CD8-positive, alpha-beta memory T cell (primary cell): ENCODE measurements around the gene PSAP. TPM values are rescaled to one million over a fixed set of nuclear protein-coding genes. Genes with fewer than 3 reads are reported as not detected.
"Not testable (repeated sequence)": the region's sequence is repeated elsewhere in the genome, so short reads cannot be mapped to it uniquely, and the experiment has no call there.

Experiments
- CTCF ChIA-PET: fragments of 350-600 bp; sonication (Branson Sonifier 250); formaldehyde crosslinking; loops from one replicate; lab custom pipeline; 2021; ENCODE audit warnings: antibody characterized with exemption; lab: Charles Lee
- POLR2A ChIA-PET: fragments of 350-600 bp; sonication (Branson Sonifier 250); formaldehyde crosslinking; loops from one replicate; lab custom pipeline; 2021; ENCODE audit warnings: antibody characterized with exemption; lab: Charles Lee
- DNase-seq, 5 donors: peaks; one replicate each; pipeline versions ENCODE4 v3.0.0 to v3.0.0-alpha.2; 2020 to 2022; ENCODE audit warnings: mixed read lengths in 1 of 5
- H3K27ac ChIP-seq: one replicate; pipeline ENCODE4 v1.7.0; 2013; ENCODE audit warnings: low read depth, mild to moderate bottlenecking, low read length, moderate library complexity
- H3K27me3 ChIP-seq: 2 replicates; pipeline ENCODE4 v1.7.0; 2013; ENCODE audit warnings: low read length, mild to moderate bottlenecking; ENCODE audit not compliant: insufficient read depth, poor library complexity, severe bottlenecking
- H3K36me3 ChIP-seq: 2 replicates; pipeline ENCODE4 v1.7.0; 2013; ENCODE audit warnings: mild to moderate bottlenecking, low read length, moderate library complexity; ENCODE audit not compliant: insufficient read depth
- H3K4me1 ChIP-seq: 2 replicates; pipeline ENCODE4 v1.7.0; 2013; ENCODE audit warnings: mild to moderate bottlenecking, low read length, moderate library complexity; ENCODE audit not compliant: insufficient read depth
- H3K4me3 ChIP-seq: 2 replicates; pipeline ENCODE4 v1.7.0; 2013; ENCODE audit warnings: mild to moderate bottlenecking, low read length
- H3K9me3 ChIP-seq: 2 replicates; pipeline ENCODE4 v1.7.0; 2013; ENCODE audit warnings: mild to moderate bottlenecking, low read length
- H3K27ac Mint-ChIP-seq, 8 donors: one replicate each; pipeline ENCODE4 v1.8.0; 2020 to 2021; ENCODE audit warnings: mixed read lengths in 8 of 8, mild to moderate bottlenecking in 6 of 8, inconsistent platforms in 3 of 8, moderate library complexity in 3 of 8
- H3K27me3 Mint-ChIP-seq, 2 donors: one replicate each; pipeline ENCODE4 v1.8.0; 2020 to 2021; ENCODE audit warnings: mixed read lengths in 2 of 2, mild to moderate bottlenecking in 1 of 2, moderate library complexity in 1 of 2
- H3K36me3 Mint-ChIP-seq, 3 donors: one replicate each; pipeline ENCODE4 v1.8.0; 2020 to 2021; ENCODE audit warnings: mixed read lengths in 3 of 3, inconsistent platforms in 1 of 3, mild to moderate bottlenecking in 1 of 3
- H3K4me1 Mint-ChIP-seq, 3 donors: one replicate each; pipeline ENCODE4 v1.8.0; 2020 to 2021; ENCODE audit warnings: mixed read lengths in 3 of 3, inconsistent platforms in 1 of 3, mild to moderate bottlenecking in 1 of 3
- H3K4me3 Mint-ChIP-seq, 7 donors: one replicate each; pipeline ENCODE4 v1.8.0; 2020 to 2021; ENCODE audit warnings: mixed read lengths in 7 of 7, mild to moderate bottlenecking in 6 of 7, moderate library complexity in 4 of 7, inconsistent platforms in 2 of 7
- H3K9me3 Mint-ChIP-seq, 5 donors: one replicate each; pipeline ENCODE4 v1.8.0; 2020 to 2022; ENCODE audit warnings: mixed read lengths in 5 of 5, mild to moderate bottlenecking in 3 of 5, moderate library complexity in 2 of 5, inconsistent platforms in 1 of 5
- polyA plus RNA-seq: library from polyadenylated mRNA; unstranded; fragments of 300-500 nt; fragmentation: Illumina TruSeq; gene quantifications from one replicate; pipeline ENCODE4 v1.2.3, GENCODE V29; 2021
- total RNA-seq, 2 experiments: library from RNA; stranded (reverse); gene quantifications; one replicate each; pipeline ENCODE4 v1.2.3, GENCODE V29; 2021

PSAP gene
- total and polyA plus RNA-seq, 3 experiments from 2014 or later = 115 to 432 (median 119) TPM

GRCh38 chr10:71852355-71852937, 1.4 kb upstream of the PSAP start:
- ChIA-PET POLR2A (no interaction called here), CTCF (no interaction called here)
- peak overlapping the region in 1 of 8 donors; percentile 37 for H3K27ac Mint-ChIP-seq

DNA sequence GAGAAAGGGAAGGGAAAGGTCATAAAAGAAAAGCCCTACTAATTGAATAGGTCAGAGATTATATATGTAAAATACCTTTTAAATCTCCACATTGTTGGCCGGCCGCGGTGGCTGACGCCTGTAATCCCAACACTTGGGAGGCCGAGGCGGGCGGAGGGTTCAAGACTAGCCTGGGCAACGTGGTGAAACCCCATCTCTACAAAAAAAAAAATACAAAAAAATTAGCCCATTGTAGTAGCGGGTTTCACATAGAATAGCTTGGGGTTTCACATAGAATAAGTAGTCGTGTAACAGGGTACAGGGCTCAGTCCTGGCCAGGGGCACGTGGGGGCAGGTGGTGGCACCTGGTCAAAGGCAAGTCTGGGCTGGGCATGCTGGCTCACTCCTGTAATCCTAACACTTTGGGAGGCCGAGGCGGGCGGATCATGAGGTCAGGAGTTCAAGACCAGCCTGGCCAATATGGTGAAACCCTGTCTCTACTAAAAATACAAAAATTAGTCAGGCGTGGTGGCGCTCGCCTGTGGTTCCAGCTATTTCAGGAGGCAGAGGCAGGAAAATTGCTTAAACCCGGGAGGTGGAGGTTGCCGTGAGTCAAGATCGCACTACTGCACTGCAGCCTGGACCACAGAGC, 529 bp upstream of the PSAP start:
- H3K27ac Mint-ChIP-seq = peak overlapping the region in 7 of 8 donors; percentile 44 to 94 (median 92)
- H3K27ac ChIP-seq = peak overlapping the region; percentile 85
- H3K36me3 Mint-ChIP-seq, H3K27me3 Mint-ChIP-seq, H3K27me3 ChIP-seq, H3K36me3 ChIP-seq, H3K9me3 ChIP-seq, H3K9me3 Mint-ChIP-seq, DNase-seq: not testable (repeated sequence)
- peaks cover 25% of the 10 kb centered on the region for H3K4me1 ChIP-seq
- H3K4me1 Mint-ChIP-seq = peaks cover 33 to 50% (median 44%) of the 10 kb centered on the region in 3 donors
- ChIA-PET CTCF (interaction anchor here (1.4 to 2.1 kb wide), 3 partner anchors 8 to 143 kb away, joined by 3 to 6 read pairs (median 4); partner anchors contain the start of gene VSIR), POLR2A (interaction anchor here (0.6 to 1.6 kb wide), 5 partner anchors 77 to 247 kb away, joined by 3 to 6 read pairs (median 4); partner anchors contain the start of gene VSIR)
- peak overlapping the region; percentile 96 for H3K4me3 ChIP-seq
- peak overlapping the region; percentile 90 to 98 (median 95) for H3K4me3 Mint-ChIP-seq

More at GRCh38 chr10:71852355-71852937, 1.4 kb upstream of the PSAP start:
- Histone ChIP-seq H3K27me3 (no peaks in the 10 kb centered on the region), H3K4me1 (peaks cover 25% of the 10 kb centered on the region), H3K27ac (no peak overlapping the region), H3K9me3 (no peaks in the 10 kb centered on the region), H3K4me3 (no peak overlapping the region), H3K36me3 (no peaks in the 10 kb centered on the region)
- H3K27me3 Mint-ChIP-seq = peaks cover 0 to 1% of the 10 kb centered on the region in 2 donors
- H3K9me3 Mint-ChIP-seq = no peaks in the 10 kb centered on the region
- H3K4me3 Mint-ChIP-seq = peak overlapping the region in 6 of 7 donors; percentile 15 to 75 (median 56)
- DNase-seq = no peak
- H3K4me1 Mint-ChIP-seq = peaks cover 27 to 42% (median 37%) of the 10 kb centered on the region in 3 donors
- peaks cover 0 to 5% (median 1%) of the 10 kb centered on the region in 3 donors for H3K36me3 Mint-ChIP-seq

- ChIA-PET POLR2A (interaction anchor here (1.2 to 1.6 kb wide), 2 partner anchors 76 to 77 kb away, joined by 4 to 6 read pairs; partner anchors contain the start of gene VSIR), CTCF (interaction anchor here (1.1 to 2.1 kb wide), 3 partner anchors 9 to 76 kb away, joined by 3 to 6 read pairs (median 4); partner anchors contain the start of gene VSIR)
- H3K9me3 ChIP-seq = no peaks in the 10 kb centered on the region
- no peaks in the 10 kb centered on the region for H3K27me3 ChIP-seq
- H3K36me3 ChIP-seq = no peaks in the 10 kb centered on the region
- Mint-ChIP-seq H3K9me3 (no peaks in the 10 kb centered on the region), H3K27me3 (peaks cover 0 to 1% of the 10 kb centered on the region in 2 donors), H3K36me3 (peaks cover 0 to 6% (median 1%) of the 10 kb centered on the region in 3 donors), H3K4me3 (peak overlapping the region; percentile 90 to 98 (median 95)), H3K27ac (peak overlapping the region; percentile 44 to 98 (median 92)), H3K4me1 (peaks cover 39 to 60% (median 52%) of the 10 kb centered on the region in 3 donors)
- peaks cover 25% of the 10 kb centered on the region for H3K4me1 ChIP-seq
- peak overlapping the region; percentile 96 for H3K4me3 ChIP-seq
- peak overlapping the region; percentile 85 for H3K27ac ChIP-seq
- DNase-seq = no peak
Observed at GRCh38 chr10:71850021-71850742, 869 bp downstream of the PSAP start.

DNA sequence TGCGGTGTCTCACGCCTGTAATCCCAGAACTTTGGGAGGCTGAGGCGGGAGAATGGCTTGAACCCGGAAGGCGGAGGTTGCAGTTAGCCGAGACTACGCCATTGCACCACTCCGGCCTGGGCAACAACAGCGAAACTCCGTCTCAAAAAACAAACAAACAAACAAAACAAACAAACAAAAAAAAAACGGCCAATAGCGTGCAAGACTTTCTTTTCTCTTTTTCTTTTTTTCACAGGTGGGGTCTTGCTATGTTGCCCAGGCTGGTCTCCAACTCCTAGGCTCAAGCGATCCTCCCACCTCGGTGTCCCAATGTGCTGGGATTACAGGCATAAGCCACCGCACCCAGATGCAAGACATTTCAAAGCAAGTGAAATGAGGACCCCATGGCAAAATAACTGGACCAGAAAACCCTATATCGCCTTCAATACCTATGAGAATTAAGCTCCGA, 1.6 kb downstream of the PSAP start:
- ChIA-PET CTCF (interaction anchor here (1.0 to 2.1 kb wide), 4 partner anchors 10 to 76 kb away, joined by 3 to 6 read pairs (median 4); partner anchors contain the start of gene VSIR), POLR2A (no interaction called here)
- Mint-ChIP-seq H3K9me3 (no peaks in the 10 kb centered on the region), H3K36me3 (peaks cover 0 to 6% (median 1%) of the 10 kb centered on the region in 3 donors), H3K27ac (peak overlapping the region in 1 of 8 donors; percentile 47), H3K27me3 (peaks cover 0 to 1% of the 10 kb centered on the region in 2 donors), H3K4me3 (peak overlapping the region; percentile 90 to 98 (median 95)), H3K4me1 (peaks cover 45 to 67% (median 59%) of the 10 kb centered on the region in 3 donors)
- Histone ChIP-seq H3K4me1 (peaks cover 25% of the 10 kb centered on the region), H3K27me3 (no peaks in the 10 kb centered on the region), H3K36me3 (no peaks in the 10 kb centered on the region), H3K9me3 (no peaks in the 10 kb centered on the region), H3K4me3 (peak overlapping the region; percentile 96), H3K27ac (no peak overlapping the region)
- DNase-seq = no peak

- H3K36me3 ChIP-seq = no peaks in the 10 kb centered on the region
- peak overlapping the region in 6 of 7 donors; percentile 12 to 98 (median 65) for H3K4me3 Mint-ChIP-seq
- H3K4me3 ChIP-seq = no peak overlapping the region
- peaks cover 0 to 6% (median 1%) of the 10 kb centered on the region in 3 donors for H3K36me3 Mint-ChIP-seq
- ChIA-PET POLR2A (no interaction called here), CTCF (interaction anchor here (0.7 to 1.0 kb wide), 2 partner anchors 12 to 237 kb away, joined by 3 to 5 read pairs; no protein-coding TSS in a partner anchor)
- peaks cover 25% of the 10 kb centered on the region for H3K4me1 ChIP-seq
- H3K9me3 ChIP-seq = no peaks in the 10 kb centered on the region
- H3K27ac ChIP-seq = no peak overlapping the region
- H3K27me3 ChIP-seq = no peaks in the 10 kb centered on the region
- DNase-seq = no peak
- H3K9me3 Mint-ChIP-seq = no peaks in the 10 kb centered on the region
- peaks cover 0 to 1% of the 10 kb centered on the region in 2 donors for H3K27me3 Mint-ChIP-seq
- peak overlapping the region in 2 of 8 donors; percentile 29 to 49 for H3K27ac Mint-ChIP-seq
- peaks cover 50 to 75% (median 65%) of the 10 kb centered on the region in 3 donors for H3K4me1 Mint-ChIP-seq
Observed at GRCh38 chr10:71848325-71849275, 2.5 kb downstream of the PSAP start.

- ChIA-PET CTCF (no interaction called here), POLR2A (no interaction called here)
- H3K4me3 Mint-ChIP-seq = no peak overlapping the region
- Histone ChIP-seq H3K36me3 (no peaks in the 10 kb centered on the region), H3K27ac (no peak overlapping the region), H3K4me3 (no peak overlapping the region), H3K27me3 (no peaks in the 10 kb centered on the region), H3K9me3 (no peaks in the 10 kb centered on the region), H3K4me1 (peaks cover 34% of the 10 kb centered on the region)
- H3K27me3 Mint-ChIP-seq = peaks cover 0 to 1% of the 10 kb centered on the region in 2 donors
- peak overlapping the region in 1 of 8 donors; percentile 40 for H3K27ac Mint-ChIP-seq
- H3K36me3 Mint-ChIP-seq = peaks cover 0 to 9% (median 1%) of the 10 kb centered on the region in 3 donors
- H3K9me3 Mint-ChIP-seq = no peaks in the 10 kb centered on the region
- no peak for DNase-seq
- H3K4me1 Mint-ChIP-seq = peaks cover 58 to 87% (median 77%) of the 10 kb centered on the region in 3 donors
Observed at GRCh38 chr10:71847418-71847817, 3.6 kb downstream of the PSAP start.

GRCh38 chr10:71846816-71847215, 4.2 kb downstream of the PSAP start:
- Histone ChIP-seq H3K27me3 (no peaks in the 10 kb centered on the region), H3K4me3 (no peak overlapping the region), H3K27ac (no peak overlapping the region), H3K9me3 (no peaks in the 10 kb centered on the region), H3K36me3 (no peaks in the 10 kb centered on the region), H3K4me1 (peaks cover 34% of the 10 kb centered on the region)
- peaks cover 60 to 88% (median 78%) of the 10 kb centered on the region in 3 donors for H3K4me1 Mint-ChIP-seq
- H3K27ac Mint-ChIP-seq = no peak overlapping the region
- peak overlapping the region in 1 of 7 donors; percentile 47 for H3K4me3 Mint-ChIP-seq
- H3K36me3 Mint-ChIP-seq = peaks cover 0 to 9% (median 3%) of the 10 kb centered on the region in 3 donors
- DNase-seq = no peak
- CTCF ChIA-PET = no interaction called here
- POLR2A ChIA-PET = no interaction called here
- H3K27me3 Mint-ChIP-seq = peaks cover 0 to 1% of the 10 kb centered on the region in 2 donors
- no peaks in the 10 kb centered on the region for H3K9me3 Mint-ChIP-seq
